Measurements from ENCODE around the gene TMEM31.

TMEM31 gene, protein sequence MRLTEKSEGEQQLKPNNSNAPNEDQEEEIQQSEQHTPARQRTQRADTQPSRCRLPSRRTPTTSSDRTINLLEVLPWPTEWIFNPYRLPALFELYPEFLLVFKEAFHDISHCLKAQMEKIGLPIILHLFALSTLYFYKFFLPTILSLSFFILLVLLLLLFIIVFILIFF

GRCh38 chrX:103710609-103711008 is at the start of gene TMEM31:
TMEM31 (plus strand) TSS chrX:103710909; CDS start chrX:103712259, 1,350 bp downstream.
- no peak for DNase-seq (ENCODE audit: low read depth)

GRCh38 chrX:103663981-103664762 is 46.5 kb upstream of the TMEM31 start:
- DNase-seq (ENCODE audit: low read depth), result no peak

GRCh38 chrX:103666202-103667107 is 44.3 kb upstream of the TMEM31 start:
- DNase-seq (ENCODE audit: low read depth), result no peak

DNA sequence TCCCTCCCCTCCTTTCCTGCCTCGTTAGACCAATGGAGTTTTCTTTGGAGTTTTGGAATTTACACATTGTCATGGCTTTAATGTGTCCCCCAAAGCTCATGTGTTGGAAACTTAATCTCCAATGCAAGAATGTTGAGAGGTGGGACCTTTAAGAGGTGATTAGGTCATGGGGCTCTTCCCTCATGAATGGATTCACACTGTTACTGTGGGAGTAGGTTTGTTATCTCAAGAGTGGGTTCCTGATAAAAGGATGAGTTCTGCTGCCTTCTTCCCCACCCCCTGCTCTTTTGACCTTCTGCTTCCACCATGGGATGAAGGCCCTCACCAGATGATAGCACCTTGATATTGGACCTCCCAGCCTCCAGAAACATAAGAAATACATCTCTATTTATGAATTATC is 41.0 kb upstream of the TMEM31 start:
- no peak for DNase-seq (ENCODE audit: low read depth)

GRCh38 chrX:103674531-103675454 is 35.9 kb upstream of the TMEM31 start:
- DNase-seq (ENCODE audit: low read depth), result no peak

DNA sequence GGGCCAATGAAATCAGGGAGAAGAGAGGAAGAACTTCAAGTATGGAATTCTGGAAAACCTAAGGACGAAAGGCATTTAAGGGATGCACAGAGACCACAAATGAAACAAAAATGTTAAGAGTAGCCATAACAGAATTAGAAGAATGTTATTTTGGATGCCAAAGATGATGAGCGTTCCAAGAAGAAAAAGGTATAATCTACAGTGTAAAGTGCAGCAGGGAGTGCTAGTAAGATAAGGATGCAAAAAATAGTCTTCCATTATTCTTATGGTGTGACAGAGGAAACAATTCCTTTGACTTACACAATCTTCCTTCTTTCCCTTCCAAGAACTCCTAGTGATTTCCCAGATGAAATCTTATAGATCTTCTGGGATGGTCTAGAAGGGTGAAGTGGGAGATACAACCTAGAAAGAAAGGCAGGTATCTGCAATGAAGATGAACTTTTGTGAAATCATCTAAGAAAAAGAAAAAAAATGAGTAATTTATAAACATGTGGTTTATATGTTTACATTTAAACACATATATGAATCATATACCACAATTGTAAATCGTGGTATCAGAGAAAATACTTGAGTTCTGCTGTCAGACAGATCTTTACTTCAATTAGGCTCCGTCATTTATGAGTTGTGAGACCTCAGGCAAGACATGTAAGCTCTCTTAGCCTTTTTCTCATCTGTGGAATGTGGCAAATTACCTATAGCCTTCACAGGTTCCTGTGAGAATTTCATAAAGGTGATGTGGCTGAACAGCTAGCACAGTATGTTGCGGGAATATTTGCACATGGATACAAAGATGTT is 32.3 kb upstream of the TMEM31 start:
- no peak for DNase-seq (ENCODE audit: low read depth)

GRCh38 chrX:103681443-103681842 is 29.3 kb upstream of the TMEM31 start:
- no peak for DNase-seq (ENCODE audit: low read depth)

- no peak for DNase-seq (ENCODE audit: low read depth)
These were observed 25.3 kb upstream of the TMEM31 start for GRCh38 chrX:103685396-103685795.

DNA sequence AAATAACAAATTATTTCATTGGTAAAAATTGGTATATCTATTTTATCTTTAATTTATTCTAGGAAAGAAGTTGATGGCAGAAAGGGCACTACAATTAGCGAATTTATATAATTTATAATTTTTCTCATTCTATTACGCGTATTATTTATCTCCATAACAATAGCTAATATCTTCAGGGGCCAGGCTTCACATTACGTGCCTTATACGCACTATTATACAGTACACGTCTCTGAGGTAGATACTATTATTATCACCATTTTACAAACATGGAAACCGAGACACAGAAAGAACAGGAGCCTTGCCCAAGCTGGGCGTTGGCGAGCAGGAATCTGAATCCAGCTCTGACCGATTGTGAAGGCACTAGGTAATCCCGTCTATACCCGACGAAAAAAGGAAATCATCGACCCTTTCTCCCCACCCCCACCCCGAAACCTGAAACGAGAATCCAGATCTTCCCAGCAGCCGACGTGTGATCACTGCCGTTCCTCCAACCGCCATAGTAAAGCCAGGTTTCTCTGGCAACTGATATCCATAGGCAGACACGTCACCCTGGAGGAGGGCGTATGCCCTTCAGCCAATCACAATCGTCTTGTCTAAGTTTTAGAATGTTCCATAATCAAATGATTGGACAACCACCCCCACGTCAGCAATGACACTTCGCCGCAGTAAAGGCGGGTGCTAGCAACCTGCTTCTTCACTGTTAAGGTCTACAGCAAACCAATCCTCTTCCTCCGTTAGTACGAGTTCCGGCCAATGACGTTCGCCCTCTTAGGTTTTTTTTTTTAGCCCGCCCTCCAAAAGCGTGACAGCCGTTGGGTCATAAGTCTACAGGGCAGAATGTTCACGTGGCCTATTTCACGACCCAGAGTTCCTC is 24.3 kb upstream of the TMEM31 start, which contains the start of gene MORF4L2:
TSS of gene MORF4L2 (minus strand) at position 501 of the 874 bp plus-strand sequence. CDS start 9,672 bp downstream, outside the sequence.
- DNase-seq (ENCODE audit: low read depth), result peak; percentile 74

- DNase-seq (ENCODE audit: low read depth), result peak; percentile 77
These were observed 23.5 kb upstream of the TMEM31 start for GRCh38 chrX:103687073-103687695.

GRCh38 chrX:103687696-103688201 is 23.0 kb upstream of the TMEM31 start:
- DNase-seq (ENCODE audit: low read depth), result peak; percentile 11

- DNase-seq (ENCODE audit: low read depth), result no peak
These were observed 21.8 kb upstream of the TMEM31 start for GRCh38 chrX:103688946-103689345.

- DNase-seq (ENCODE audit: low read depth), result no peak
These were observed 19.6 kb upstream of the TMEM31 start for GRCh38 chrX:103691059-103691458.

DNA sequence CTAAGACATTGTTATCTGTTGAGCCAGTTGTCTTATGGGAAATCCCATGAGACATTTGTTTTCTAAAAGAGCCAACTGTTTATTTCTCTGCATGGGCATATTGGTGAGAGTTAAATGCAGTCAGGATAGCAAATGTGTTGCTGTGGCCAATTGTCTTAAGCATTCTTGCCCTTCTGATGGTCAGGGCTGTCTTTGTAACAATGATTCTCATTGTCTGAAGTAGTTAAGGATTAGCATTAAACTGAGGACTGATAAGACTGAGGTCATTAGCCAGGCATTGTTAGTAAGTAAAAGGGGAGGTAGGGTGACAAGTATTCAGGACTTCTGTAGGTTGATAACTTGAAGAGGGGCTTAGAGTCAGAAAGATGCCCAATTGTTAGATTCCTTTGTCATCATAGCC is 13.0 kb upstream of the TMEM31 start:
- no peak for DNase-seq (ENCODE audit: low read depth)

GRCh38 chrX:103699243-103699642 is 11.5 kb upstream of the TMEM31 start:
- no peak for DNase-seq (ENCODE audit: low read depth)

DNA sequence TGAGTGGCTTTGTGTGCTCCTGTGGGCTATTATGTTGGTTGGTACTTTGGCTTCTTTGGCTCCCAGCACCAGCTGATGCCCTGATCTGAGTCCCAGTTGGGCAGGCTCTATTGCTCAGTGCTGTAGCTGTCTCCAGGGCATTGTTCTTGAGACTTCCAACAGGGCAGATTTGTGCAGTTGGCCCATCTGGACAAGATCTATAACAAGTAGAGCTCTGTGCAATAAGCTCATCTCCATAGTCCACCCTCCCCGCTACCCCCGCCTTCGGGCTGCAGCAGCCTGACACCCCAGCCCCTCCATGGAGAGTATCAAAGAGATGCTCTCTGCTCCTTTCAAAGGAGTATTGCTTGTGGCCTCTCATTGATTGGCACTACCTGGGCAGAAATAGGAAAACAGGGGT is 5.8 kb upstream of the TMEM31 start:
- no peak for DNase-seq (ENCODE audit: low read depth)

DNA sequence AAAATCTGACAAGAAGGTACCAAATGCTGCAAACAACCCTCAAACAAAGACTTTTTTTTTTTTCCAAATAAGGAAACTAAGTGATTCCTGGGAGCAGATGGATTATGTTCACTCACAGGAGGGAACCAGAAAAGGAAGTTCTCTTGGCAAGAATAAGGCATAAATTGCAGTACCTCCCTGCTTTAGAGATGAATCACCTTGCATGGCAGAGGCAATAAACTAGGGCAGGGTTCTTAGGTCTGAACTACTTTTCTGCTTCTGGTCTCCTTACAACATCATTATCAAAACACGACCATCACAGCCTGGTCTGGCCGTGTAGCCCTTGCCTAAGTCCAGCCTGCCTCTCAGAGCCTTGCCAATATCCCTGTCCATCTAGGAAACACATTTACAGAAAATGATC is 6.3 kb downstream of the TMEM31 start:
- no peak for DNase-seq (ENCODE audit: low read depth)

- no peak for DNase-seq (ENCODE audit: low read depth)
These were observed 7.4 kb downstream of the TMEM31 start for GRCh38 chrX:103718120-103718519.

DNA sequence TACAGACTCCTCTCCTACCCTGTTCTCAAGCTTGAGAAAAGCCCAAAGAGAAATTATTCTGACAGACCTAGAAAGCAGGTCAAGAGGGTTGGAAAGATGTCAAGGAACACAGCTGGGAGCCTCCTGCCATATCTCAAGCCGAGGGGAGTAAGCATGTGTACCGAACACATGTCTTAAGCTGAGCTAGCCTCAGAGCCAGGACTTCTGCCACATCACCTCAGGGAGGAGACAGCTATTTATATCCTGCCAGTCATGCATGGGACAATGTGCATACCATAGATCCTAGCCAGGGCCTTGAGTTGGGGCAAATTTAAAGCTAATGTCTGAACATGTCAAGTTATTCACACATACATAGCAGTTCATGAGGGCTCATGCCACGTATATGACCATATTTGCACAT is 11.8 kb downstream of the TMEM31 start:
- DNase-seq (ENCODE audit: low read depth), result no peak
